ENCODE measurements around the gene KIAA2012. TPM values are rescaled to one million over a fixed set of nuclear protein-coding genes. Genes with fewer than 3 reads are reported as not detected.
A peak's percentile ranks its signal among the peaks of the same experiment; 100 is the strongest.

The KIAA2012 gene
- total RNA-seq, 2 experiments from 2014 or later: not detected

- Mint-ChIP-seq H3K4me3 (no peak overlapping the region), H3K27me3 (no peaks in the 10 kb centered on the region), H3K27ac (no peak overlapping the region), H3K36me3 (ENCODE audit: low read depth) (no peaks in the 10 kb centered on the region), H3K9me3 (no peaks in the 10 kb centered on the region), H3K4me1 (peaks cover 12% of the 10 kb centered on the region)
- POLR2A ChIA-PET: no interaction called here
- CTCF ChIA-PET: no interaction called here
- no peak for DNase-seq
These were observed 96.1 kb downstream of the KIAA2012 start for GRCh38 chr2:202169131-202169530.

- ChIA-PET CTCF (interaction anchor here (0.6 kb wide), 1 partner anchor 1380 kb away, joined by 3 read pairs; no protein-coding TSS in a partner anchor), POLR2A (no interaction called here)
- no peak for DNase-seq
- H3K9me3 Mint-ChIP-seq: no peaks in the 10 kb centered on the region
- no peaks in the 10 kb centered on the region for H3K27me3 Mint-ChIP-seq
- no peaks in the 10 kb centered on the region for H3K36me3 Mint-ChIP-seq (ENCODE audit: low read depth)
- peaks cover 12% of the 10 kb centered on the region for H3K4me1 Mint-ChIP-seq
- H3K4me3 Mint-ChIP-seq: no peak overlapping the region
- no peak overlapping the region for H3K27ac Mint-ChIP-seq
These were observed 96.9 kb downstream of the KIAA2012 start for GRCh38 chr2:202169832-202170424.

GRCh38 chr2:202171241-202171825, 98.3 kb downstream of the KIAA2012 start:
- no peak for DNase-seq
- H3K4me1 Mint-ChIP-seq: peaks cover 12% of the 10 kb centered on the region
- no peaks in the 10 kb centered on the region for H3K36me3 Mint-ChIP-seq (ENCODE audit: low read depth)
- no peaks in the 10 kb centered on the region for H3K27me3 Mint-ChIP-seq
- H3K27ac Mint-ChIP-seq: no peak overlapping the region
- CTCF ChIA-PET: interaction anchor here (0.7 to 3.5 kb wide), 3 partner anchors 152 to 311 kb away, joined by 3 to 17 read pairs (median 4); no protein-coding TSS in a partner anchor
- no peak overlapping the region for H3K4me3 Mint-ChIP-seq
- POLR2A ChIA-PET: no interaction called here
- no peaks in the 10 kb centered on the region for H3K9me3 Mint-ChIP-seq

- H3K27ac Mint-ChIP-seq: peak overlapping the region; percentile 28
These were observed 99.6 kb downstream of the KIAA2012 start for GRCh38 chr2:202172439-202173211.

GRCh38 chr2:202178346-202178958, 105.4 kb downstream of the KIAA2012 start:
- Mint-ChIP-seq H3K27me3 (peaks cover 4% of the 10 kb centered on the region), H3K4me3 (no peak overlapping the region), H3K4me1 (no peaks in the 10 kb centered on the region), H3K36me3 (ENCODE audit: low read depth) (no peaks in the 10 kb centered on the region), H3K9me3 (no peaks in the 10 kb centered on the region), H3K27ac (no peak overlapping the region)
- ChIA-PET CTCF (interaction anchor here (1.2 to 2.6 kb wide), 7 partner anchors 115 to 995 kb away, joined by 3 to 22 read pairs (median 5); partner anchors contain the start of gene CASP10), POLR2A (no interaction called here)
- peak; percentile 52 for DNase-seq

More at GRCh38 chr2:202172439-202173211, 99.6 kb downstream of the KIAA2012 start:
- H3K9me3 Mint-ChIP-seq: no peaks in the 10 kb centered on the region
- POLR2A ChIA-PET: no interaction called here
- CTCF ChIA-PET: interaction anchor here (0.7 to 3.5 kb wide), 2 partner anchors 151 to 313 kb away, joined by 4 to 17 read pairs; no protein-coding TSS in a partner anchor
- H3K27me3 Mint-ChIP-seq: no peaks in the 10 kb centered on the region
- H3K36me3 Mint-ChIP-seq (ENCODE audit: low read depth): no peaks in the 10 kb centered on the region
- peak; percentile 22 for DNase-seq
- no peak overlapping the region for H3K4me3 Mint-ChIP-seq
- peaks cover 12% of the 10 kb centered on the region for H3K4me1 Mint-ChIP-seq

GRCh38 chr2:202184557-202184956, 111.5 kb downstream of the KIAA2012 start:
- CTCF ChIA-PET: no interaction called here
- Mint-ChIP-seq H3K9me3 (no peaks in the 10 kb centered on the region), H3K27ac (no peak overlapping the region), H3K4me1 (no peaks in the 10 kb centered on the region), H3K4me3 (no peak overlapping the region), H3K27me3 (peaks cover 17% of the 10 kb centered on the region), H3K36me3 (ENCODE audit: low read depth) (no peaks in the 10 kb centered on the region)
- POLR2A ChIA-PET: no interaction called here
- no peak for DNase-seq

- ChIA-PET POLR2A (no interaction called here), CTCF (no interaction called here)
- DNase-seq: no peak
- no peaks in the 10 kb centered on the region for H3K4me1 Mint-ChIP-seq
- no peak overlapping the region for H3K27ac Mint-ChIP-seq
- no peaks in the 10 kb centered on the region for H3K9me3 Mint-ChIP-seq
- H3K4me3 Mint-ChIP-seq: no peak overlapping the region
- H3K27me3 Mint-ChIP-seq: peaks cover 17% of the 10 kb centered on the region
- no peaks in the 10 kb centered on the region for H3K36me3 Mint-ChIP-seq (ENCODE audit: low read depth)
These were observed 112.1 kb downstream of the KIAA2012 start for GRCh38 chr2:202185156-202185555.

GRCh38 chr2:202186641-202187202, 113.7 kb downstream of the KIAA2012 start:
- H3K4me1 Mint-ChIP-seq: no peaks in the 10 kb centered on the region
- POLR2A ChIA-PET: no interaction called here
- H3K36me3 Mint-ChIP-seq (ENCODE audit: low read depth): no peaks in the 10 kb centered on the region
- no peak overlapping the region for H3K27ac Mint-ChIP-seq
- H3K9me3 Mint-ChIP-seq: no peaks in the 10 kb centered on the region
- CTCF ChIA-PET: no interaction called here
- peaks cover 20% of the 10 kb centered on the region for H3K27me3 Mint-ChIP-seq
- DNase-seq: no peak
- no peak overlapping the region for H3K4me3 Mint-ChIP-seq

- Mint-ChIP-seq H3K9me3 (no peaks in the 10 kb centered on the region), H3K27me3 (peaks cover 16% of the 10 kb centered on the region), H3K4me1 (no peaks in the 10 kb centered on the region), H3K4me3 (no peak overlapping the region), H3K36me3 (ENCODE audit: low read depth) (no peaks in the 10 kb centered on the region), H3K27ac (no peak overlapping the region)
- ChIA-PET POLR2A (no interaction called here), CTCF (no interaction called here)
- DNase-seq: no peak
These were observed 114.5 kb downstream of the KIAA2012 start for GRCh38 chr2:202187570-202187969.

- H3K4me3 Mint-ChIP-seq: no peak overlapping the region
- DNase-seq: no peak
- no peaks in the 10 kb centered on the region for H3K9me3 Mint-ChIP-seq
- ChIA-PET CTCF (no interaction called here), POLR2A (no interaction called here)
- no peak overlapping the region for H3K27ac Mint-ChIP-seq
- H3K27me3 Mint-ChIP-seq: peaks cover 15% of the 10 kb centered on the region
- H3K4me1 Mint-ChIP-seq: no peaks in the 10 kb centered on the region
- H3K36me3 Mint-ChIP-seq (ENCODE audit: low read depth): no peaks in the 10 kb centered on the region
These were observed 120.2 kb downstream of the KIAA2012 start for GRCh38 chr2:202193305-202193704.

GRCh38 chr2:202193881-202194353, 120.9 kb downstream of the KIAA2012 start:
- no peak for DNase-seq
- ChIA-PET CTCF (no interaction called here), POLR2A (no interaction called here)
- Mint-ChIP-seq H3K9me3 (no peaks in the 10 kb centered on the region), H3K36me3 (ENCODE audit: low read depth) (no peaks in the 10 kb centered on the region), H3K4me3 (no peak overlapping the region), H3K27me3 (peaks cover 16% of the 10 kb centered on the region), H3K27ac (no peak overlapping the region), H3K4me1 (no peaks in the 10 kb centered on the region)

- no peak for DNase-seq
- no peaks in the 10 kb centered on the region for H3K9me3 Mint-ChIP-seq
- no peaks in the 10 kb centered on the region for H3K4me1 Mint-ChIP-seq
- ChIA-PET POLR2A (no interaction called here), CTCF (no interaction called here)
- H3K27ac Mint-ChIP-seq: no peak overlapping the region
- no peaks in the 10 kb centered on the region for H3K36me3 Mint-ChIP-seq (ENCODE audit: low read depth)
- H3K4me3 Mint-ChIP-seq: no peak overlapping the region
- peaks cover 15% of the 10 kb centered on the region for H3K27me3 Mint-ChIP-seq
These were observed 121.4 kb downstream of the KIAA2012 start for GRCh38 chr2:202194418-202194817.

- ChIA-PET CTCF (no interaction called here), POLR2A (no interaction called here)
- H3K4me1 Mint-ChIP-seq: no peaks in the 10 kb centered on the region
- H3K36me3 Mint-ChIP-seq (ENCODE audit: low read depth): no peaks in the 10 kb centered on the region
- H3K4me3 Mint-ChIP-seq: no peak overlapping the region
- DNase-seq: no peak
- peaks cover 12% of the 10 kb centered on the region for H3K27me3 Mint-ChIP-seq
- H3K9me3 Mint-ChIP-seq: no peaks in the 10 kb centered on the region
- no peak overlapping the region for H3K27ac Mint-ChIP-seq
These were observed 123.7 kb downstream of the KIAA2012 start for GRCh38 chr2:202196727-202197126.
